GM19372 (cell line): ENCODE data around the gene ARHGEF12.

Experiments used
- ATAC-seq: cut with Tn5 transposase; IDR thresholded peaks from one replicate; pipeline ENCODE4 v1.9.1; 2021; ENCODE audit warnings: mild to moderate bottlenecking, low read depth, moderate library complexity; ENCODE audit not compliant: unreplicated experiment

The ARHGEF12 gene

DNA sequence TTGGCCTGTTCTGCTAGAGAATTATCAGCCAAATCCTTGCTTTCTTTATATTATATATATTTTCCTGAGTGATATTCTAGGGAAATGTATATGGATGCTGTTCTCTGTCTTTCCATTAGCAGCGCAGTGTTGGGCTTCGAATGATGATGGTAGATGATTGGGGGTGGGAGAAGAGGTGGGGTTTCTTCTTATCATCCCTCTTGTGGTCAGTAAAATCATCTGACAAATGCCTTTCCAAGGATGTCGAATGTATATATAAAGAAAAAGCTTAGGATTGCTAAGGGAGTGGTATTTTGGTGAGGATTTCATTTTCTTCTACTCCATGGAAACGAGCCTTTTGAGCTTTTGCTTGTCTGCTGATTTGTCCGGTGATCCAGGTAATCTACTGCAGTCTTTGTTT is 48.9 kb downstream of the ARHGEF12 start:
- ATAC-seq, result no peak

- no peak for ATAC-seq
These were observed 49.4 kb downstream of the ARHGEF12 start for GRCh38 chr11:120385655-120386054.

GRCh38 chr11:120386318-120386717 is 50.1 kb downstream of the ARHGEF12 start:
- no peak for ATAC-seq

DNA sequence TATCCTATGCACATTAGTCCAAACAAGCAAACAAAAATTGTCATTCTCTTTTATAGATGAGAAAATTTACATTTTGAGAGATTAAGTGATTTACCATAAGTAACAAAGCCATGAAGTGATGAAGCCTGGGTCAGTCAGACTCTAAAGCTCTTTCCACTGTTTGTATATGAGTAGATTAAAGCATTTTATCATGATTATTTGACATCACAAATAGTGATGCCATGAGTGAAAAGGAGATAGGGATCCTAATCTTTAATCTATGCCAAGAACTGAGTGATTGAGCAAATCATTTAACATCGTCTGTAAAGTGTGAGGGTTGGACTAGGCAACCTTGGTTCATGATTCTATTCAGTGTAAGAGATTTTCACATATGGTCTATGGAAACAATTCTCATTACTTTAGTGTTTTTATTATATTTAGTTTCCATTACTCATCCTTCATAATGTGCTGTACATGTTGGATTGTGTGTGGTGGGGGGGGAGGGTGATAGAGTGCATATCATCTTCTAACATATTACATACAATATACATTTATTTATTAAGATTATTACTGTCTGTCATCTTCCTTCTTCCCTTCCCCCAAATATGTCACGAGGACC is 50.7 kb downstream of the ARHGEF12 start:
- ATAC-seq, result no peak

GRCh38 chr11:120388261-120388660 is 52.0 kb downstream of the ARHGEF12 start:
- ATAC-seq, result no peak

GRCh38 chr11:120389693-120390584 is 53.7 kb downstream of the ARHGEF12 start:
- ATAC-seq, result no peak

DNA sequence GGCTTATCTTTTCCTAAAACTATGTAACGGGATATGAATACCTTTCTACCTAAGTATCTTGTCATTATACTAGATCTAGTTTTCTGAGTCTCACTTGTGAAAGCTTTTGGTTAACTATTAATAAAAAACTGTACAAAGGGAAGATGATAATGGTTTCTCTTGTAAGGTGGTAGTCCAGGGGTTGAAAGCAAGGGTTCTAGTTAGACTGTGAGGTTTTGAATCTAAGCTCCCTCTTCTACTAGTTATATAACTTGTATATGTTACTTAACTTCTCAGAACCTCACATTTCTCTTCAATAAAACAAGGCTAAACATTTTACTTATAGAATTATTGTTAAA is 54.3 kb downstream of the ARHGEF12 start:
- ATAC-seq, result no peak

GRCh38 chr11:120391292-120391691 is 55.1 kb downstream of the ARHGEF12 start:
- ATAC-seq, result no peak

DNA sequence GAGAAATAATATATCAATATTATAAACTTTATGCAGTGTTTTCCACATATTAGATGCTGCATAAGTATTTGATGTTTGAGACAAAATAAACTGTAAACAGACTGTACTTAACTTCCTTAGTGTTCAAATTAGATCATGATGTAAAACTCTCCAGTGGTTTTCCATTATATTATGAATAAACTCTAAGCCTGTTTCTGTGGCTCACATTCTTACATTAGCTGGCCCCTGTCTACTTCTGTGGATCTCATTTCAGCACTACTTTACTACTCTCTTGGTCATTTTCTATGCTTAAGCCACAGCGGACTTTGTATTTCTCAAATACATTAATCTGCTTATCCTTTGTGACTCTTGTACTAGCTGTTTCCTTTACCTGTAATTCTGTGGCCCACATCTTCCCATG is 55.6 kb downstream of the ARHGEF12 start:
- no peak for ATAC-seq

DNA sequence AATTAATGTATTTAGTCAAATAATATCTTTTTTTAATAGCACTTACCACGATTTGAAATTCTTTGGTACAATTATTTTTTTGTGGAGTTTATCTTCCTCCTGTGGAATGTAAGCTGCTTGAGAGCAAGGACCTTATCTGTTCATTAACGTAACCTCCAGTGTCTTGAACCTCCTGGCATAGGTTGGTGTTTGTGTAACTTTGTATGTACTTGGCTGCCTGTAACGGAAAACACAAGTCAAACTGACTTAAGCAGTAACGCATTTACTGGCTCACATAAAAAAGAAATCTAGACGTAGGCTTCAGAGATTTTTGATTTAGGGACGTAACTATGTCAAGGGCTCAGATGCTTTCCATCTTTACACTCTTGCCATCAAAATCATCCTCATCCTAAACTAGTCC is 56.1 kb downstream of the ARHGEF12 start:
- no peak for ATAC-seq

- ATAC-seq, result no peak
These were observed 56.6 kb downstream of the ARHGEF12 start for GRCh38 chr11:120392793-120393192.

DNA sequence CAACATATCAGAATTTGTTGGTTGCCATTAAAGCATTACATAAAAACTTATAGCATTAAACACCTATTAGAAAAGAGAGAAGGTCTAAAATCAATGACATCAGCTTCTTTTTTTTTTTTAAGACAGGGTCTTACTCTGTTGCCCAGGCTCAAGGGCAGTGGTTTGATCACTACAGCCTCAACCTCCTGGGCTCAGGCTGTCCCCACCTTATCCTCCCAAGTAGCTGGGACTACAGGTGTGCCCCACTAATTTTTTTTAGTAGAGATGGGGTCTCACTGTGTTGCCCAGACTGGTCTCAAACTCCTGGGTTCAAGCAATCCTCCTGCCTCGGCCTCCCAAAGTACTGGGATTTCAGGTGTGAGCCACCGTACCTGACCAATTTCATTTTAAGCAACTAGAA is 57.9 kb downstream of the ARHGEF12 start:
- no peak for ATAC-seq

DNA sequence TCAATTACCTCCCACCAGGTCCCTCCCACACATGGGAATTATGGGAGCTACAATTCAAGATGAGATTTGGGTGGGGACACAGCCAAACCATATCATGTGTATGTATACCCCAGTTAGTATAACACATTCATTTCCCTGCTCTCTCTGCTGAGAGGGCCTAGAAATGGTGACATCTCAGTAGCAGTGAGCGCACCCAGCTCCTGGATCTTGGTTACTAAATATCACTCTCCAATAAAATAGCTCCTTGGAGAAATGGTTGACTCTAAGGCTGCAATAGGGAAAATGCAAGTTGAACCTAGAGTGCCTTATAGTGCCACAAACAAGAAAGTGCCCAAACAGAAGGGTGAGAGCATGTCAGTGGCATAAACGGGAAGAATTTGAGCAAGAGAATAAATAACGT is 59.6 kb downstream of the ARHGEF12 start:
- ATAC-seq, result no peak

- ATAC-seq, result no peak
These were observed 61.9 kb downstream of the ARHGEF12 start for GRCh38 chr11:120398132-120398531.

DNA sequence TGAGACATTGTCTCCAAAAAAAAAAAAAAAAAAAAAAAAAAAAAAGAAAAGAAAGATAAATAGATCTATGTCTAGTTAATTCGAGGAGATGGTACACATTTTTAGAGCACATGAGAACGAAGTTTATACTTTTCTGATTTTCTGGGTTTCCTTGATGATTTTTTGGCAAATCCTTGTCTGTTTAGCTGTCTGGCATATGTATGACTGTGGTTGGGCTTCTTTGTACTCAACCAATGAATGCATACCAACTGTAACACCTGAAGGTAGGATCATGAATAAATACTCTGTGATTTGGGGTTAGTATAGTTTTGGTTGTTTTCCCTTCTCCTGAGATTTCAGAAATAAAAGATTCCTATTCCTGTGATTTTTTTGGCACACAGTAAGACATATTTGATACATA is 63.1 kb downstream of the ARHGEF12 start:
- no peak for ATAC-seq

DNA sequence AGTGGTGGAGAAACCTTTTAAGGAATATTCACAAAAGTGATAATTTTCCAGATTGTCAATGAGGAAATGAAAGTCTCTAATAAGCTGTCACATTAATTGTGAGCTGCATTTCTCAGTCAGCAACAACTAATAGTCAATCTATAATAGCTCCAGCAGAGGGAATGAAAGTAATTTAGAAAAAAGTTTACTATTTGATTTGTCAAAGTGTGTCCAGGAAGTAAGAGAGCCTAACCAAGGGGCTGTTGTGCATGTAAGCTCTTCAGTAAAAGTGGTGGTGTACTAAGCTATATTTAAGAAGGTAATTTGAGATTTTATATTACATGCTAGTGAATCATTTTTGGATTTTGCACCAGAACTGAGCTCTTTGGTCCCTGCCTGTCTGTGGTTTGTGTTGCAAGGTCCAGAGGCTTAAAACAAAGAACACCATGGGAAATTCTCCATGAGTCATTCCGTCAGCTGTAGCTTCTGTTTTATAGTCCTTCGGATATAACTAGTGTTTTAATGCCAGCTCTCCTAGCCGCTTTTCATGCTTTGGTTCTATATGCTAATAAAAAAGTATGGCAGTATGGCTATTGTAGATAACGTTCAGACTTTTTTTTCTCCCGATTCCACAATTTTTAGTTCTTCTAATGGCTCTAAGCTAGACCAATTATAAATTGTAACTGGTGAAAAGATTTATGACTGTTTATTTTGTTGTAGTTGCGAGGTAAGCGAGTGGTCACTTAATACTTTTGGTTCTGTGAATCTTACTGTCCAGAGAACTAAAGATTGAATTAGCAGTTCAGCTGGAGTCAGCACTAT is 64.6 kb downstream of the ARHGEF12 start:
- ATAC-seq, result no peak

DNA sequence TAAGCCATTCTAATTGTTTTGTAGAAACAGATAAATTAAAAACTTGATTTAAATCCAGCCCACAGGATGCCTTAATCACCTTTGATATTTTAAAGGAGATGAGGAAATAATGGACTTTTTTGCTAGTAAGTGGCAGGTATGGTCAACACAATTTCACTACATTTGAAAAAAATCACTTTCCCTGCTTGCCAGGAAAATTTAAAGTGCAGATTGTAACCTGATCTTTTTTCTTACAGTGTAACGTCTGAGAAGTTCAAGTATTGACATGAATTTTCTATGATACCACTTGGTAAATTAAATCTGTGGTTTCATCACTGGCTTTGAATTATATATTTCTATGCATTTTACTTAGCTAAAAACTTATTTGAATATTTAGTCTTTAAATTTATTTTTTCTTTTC is 65.3 kb downstream of the ARHGEF12 start:
- no peak for ATAC-seq

DNA sequence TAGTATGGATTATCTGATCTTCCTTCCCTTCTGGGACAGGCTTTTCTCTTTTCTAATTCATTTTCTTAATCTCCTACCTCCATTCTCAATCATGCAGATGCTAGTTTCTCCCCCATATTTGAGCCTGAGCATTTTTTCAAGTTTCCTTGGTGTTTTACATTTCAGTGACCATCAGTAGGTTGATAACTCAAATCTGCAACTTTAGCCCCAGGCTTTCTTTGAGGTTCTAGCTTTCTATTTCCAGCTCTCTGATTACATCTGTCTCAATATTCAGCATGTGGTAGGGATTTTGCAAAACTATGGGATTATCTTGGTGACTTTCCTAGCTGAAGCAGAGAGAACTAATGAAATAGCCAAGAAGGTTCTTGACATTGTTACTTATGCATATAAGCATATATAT is 67.8 kb downstream of the ARHGEF12 start:
- no peak for ATAC-seq

DNA sequence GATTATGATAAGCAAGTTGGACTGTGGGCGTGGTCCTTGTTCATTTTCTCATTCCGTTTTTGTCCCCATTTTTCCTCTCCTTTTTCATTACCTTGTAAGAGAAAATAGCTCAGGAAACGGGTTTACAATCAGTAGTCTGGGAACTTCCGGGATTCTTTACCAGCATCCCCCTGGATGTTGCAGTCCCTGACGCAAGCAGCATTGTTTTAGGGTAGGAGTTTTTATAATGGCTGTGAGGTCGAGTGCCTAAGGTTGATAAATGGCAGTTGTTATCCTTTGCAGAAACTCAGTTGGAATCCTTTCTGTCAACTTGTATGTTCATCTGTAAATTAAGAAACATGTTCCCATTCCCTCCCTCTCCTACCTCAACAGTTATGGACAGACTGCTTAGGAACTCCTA is 68.3 kb downstream of the ARHGEF12 start:
- no peak for ATAC-seq

DNA sequence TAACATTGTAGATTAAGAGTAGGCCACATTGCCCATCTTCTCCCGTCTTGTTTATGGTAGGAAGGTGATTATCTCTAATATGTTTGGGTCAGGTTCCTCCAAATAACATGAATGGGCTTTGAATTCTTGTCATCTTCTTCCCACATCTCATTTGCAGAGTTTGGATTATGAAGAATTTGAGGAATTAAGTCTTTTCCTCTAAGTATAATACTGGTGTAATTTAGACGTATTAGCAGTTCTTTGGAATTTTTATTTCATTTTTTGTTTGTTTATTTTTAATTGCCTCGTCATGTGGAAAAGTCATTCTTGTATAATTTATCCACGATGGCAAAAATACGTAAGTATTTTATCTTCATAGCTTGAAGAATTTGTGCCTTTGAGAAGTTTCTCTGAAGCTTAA is 73.4 kb downstream of the ARHGEF12 start:
- no peak for ATAC-seq

GRCh38 chr11:120410622-120411380 is 74.6 kb downstream of the ARHGEF12 start:
- ATAC-seq, result no peak
